A204.1 (cell line): ENCODE data around the gene LSP1.
"Not testable (repeated sequence)": the region's sequence is repeated elsewhere in the genome, so short reads cannot be mapped to it uniquely, and the experiment has no call there.

Experiments used
- FAIRE-seq: peaks from 2 replicates; lab custom pipeline; 2012; peaks lifted over from hg19 to GRCh38; lab: Jason Lieb, UNC

Gene LSP1, protein sequence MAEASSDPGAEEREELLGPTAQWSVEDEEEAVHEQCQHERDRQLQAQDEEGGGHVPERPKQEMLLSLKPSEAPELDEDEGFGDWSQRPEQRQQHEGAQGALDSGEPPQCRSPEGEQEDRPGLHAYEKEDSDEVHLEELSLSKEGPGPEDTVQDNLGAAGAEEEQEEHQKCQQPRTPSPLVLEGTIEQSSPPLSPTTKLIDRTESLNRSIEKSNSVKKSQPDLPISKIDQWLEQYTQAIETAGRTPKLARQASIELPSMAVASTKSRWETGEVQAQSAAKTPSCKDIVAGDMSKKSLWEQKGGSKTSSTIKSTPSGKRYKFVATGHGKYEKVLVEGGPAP

DNA sequence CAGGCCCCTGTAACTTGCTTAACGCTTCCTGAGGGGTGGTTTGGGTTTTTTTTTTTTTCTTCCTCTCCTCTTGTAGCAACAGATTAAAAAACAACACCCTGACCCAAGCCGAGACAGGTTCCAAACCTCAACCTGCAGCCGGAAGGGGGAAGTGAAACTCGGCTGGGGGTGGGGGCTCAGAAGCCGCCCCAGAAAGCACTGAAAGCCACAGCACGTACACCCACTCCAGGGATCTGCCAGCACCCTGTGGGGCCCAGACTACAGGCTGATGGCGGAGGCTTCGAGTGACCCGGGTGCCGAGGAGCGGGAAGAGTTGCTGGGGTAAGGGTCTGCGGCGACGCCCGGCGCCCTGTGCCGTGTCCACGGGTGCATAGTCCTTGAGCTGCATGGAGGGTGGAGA lies at the start of gene LSP1:
Gene LSP1, plus strand, starts transcription at position 208 of the 400 bp plus-strand sequence. Its CDS starts 61 bp downstream, at position 269.
- no peak for FAIRE-seq

DNA sequence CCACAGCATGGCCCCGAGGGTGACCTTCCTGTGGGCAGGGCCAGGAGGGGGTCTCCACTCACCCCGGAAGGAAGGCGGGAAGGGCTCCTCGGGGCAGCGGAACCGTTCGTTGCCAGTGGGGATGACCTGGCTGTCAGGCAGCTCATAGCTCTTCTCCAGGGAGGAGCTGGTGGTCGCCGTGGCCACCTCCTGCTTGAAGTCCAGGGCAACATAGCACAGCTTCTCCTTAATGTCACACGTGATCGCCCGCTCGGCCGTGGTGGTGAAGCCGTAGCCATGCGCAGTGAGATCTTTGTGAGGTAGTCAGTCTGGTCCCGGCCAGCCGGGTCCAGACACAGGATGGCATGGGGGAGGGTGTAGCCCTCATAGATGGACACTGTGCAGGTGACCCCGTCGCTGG lies 49.6 kb upstream of the LSP1 start:
- no peak for FAIRE-seq

DNA sequence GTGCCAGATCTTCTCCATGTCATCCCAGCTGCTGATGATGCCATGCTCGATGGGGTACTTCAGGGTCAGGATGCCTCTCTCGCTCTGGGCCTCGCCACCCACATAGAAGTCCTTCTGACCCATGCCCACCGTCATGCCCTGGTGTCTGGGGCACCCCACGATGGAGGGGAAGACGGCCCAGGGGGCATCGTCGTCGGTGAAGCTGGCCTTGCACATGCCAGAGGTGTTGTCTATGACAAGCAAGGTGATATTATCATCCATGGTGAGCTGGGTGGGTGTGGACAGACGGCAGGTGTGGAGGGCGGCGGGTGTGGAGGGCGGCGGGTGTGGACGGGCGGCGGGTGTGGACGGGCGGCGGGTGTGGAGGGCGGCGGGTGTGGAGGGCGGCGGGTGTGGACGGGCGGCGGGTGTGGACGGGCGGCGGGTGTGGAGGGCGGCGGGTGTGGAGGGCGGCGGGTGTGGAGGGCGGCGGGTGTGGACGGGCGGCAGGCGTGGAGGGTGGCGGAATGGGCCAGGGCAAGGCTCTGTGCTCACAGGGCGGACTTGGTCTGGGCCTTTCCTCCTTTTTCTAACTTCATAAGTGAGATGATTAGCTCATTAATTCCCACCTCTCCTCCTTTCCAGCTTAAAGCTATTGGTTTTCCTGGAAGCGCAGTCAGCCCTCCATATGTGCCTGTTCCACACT lies 48.9 kb upstream of the LSP1 start:
- FAIRE-seq: not testable (repeated sequence)

DNA sequence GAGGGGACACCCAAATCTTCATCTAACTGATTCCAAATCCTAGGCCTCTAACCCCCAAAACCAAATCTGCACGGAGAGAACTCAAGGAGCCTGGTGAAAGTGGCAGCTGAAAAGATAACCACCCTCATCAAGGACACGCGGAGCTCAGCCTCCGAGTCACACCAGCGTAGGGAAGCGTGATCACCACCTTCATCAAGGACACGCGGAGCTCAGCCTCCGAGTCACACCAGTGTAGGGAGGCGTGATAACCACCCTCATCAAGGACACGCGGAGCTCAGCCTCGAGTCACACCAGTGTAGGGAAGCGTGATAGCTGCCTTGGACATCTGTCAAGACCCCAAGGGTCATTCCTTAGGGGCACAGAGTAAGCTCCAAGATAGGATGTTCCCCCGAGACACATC lies 47.4 kb upstream of the LSP1 start:
- FAIRE-seq: no peak

DNA sequence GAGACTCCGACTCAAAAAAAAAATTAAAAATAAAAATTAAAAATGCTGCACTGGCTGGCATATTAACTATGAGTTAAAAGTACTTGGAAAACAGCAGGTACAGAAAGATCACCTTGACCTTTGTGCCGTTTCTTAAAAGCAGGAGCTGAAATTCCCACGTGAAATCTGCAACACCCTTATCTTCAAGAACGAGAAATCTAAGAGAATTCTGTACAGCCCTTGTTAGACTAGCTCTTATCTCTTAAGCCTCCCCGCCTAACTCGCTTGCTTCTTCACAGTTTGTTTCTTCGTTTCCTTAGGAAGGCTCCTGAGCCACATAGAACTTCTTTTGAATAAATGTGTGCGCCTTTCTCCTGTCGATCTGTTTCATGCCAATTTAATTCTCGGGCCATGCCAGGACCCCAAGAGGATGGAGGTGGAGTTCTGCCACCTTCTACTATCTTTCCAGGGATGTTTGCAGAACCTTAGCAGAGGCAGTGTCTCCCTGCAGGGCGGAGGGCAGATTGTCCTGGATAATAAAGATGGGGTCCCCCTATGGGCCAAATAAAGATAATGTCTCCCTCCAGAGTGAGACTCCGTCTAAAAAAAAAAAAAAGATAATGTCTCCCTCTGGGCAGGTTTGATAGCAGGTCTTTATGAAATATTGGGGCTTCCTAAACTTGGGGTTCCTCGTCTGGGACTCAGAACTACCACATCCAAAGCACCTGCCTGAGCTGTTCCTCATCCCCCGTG lies 45.5 kb upstream of the LSP1 start:
- FAIRE-seq: no peak

DNA sequence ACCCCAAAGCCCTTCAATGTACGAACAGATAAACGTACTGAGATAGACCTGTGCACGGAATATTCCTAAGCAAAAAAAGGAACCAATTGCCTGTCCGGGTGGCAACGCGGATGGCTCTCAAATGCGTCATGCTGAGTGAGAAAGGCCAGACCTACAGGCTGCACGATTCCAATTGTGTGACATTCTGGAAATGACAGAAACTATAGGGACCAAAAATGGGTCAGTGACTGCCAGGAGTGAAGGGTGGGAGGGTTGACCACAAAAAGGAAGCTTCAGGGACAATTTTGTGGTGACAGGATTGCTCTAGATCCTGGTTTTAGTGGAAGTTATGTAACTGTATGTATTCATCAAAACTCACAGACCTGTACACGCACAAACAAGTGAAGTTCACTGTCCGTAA lies 42.1 kb upstream of the LSP1 start:
- FAIRE-seq: no peak

DNA sequence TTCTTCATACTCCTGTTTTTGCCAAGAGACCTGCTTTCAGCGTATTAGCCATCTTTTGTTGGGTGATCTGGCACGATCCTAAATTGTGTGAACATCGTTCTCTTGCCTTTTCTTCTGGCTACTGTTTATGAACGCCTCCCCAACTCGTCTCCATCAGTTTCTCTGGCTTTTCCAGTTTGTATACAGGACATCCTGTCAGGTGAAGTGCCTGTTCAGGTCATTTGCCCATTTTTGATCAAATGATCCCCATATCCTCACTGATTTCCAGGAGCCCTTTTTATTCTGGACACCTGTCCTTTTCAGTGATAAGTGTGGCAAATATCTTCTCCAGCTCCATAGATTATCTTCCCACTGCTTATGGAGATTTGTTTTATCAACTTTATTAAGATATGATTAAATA lies 40.6 kb upstream of the LSP1 start:
- no peak for FAIRE-seq

DNA sequence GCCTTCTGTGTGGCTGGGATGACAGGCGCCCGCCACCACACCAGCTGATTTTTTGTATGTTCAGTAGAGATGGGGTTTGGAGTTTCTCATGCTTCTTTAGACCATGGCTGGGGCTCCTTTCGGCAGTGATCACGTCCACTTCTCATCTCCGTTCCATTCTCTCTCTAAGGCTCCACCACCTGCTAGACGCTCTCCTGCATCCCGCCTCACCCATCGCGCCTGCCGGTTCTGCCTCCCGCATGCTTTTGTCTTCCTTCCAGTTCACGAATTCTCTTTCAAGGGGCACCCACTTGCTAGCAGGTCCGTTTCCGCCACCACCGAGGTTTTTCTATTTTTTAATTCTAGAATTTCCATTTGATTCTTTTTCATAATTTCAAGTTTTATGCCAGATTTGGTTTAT lies 40.1 kb upstream of the LSP1 start:
- no peak for FAIRE-seq

DNA sequence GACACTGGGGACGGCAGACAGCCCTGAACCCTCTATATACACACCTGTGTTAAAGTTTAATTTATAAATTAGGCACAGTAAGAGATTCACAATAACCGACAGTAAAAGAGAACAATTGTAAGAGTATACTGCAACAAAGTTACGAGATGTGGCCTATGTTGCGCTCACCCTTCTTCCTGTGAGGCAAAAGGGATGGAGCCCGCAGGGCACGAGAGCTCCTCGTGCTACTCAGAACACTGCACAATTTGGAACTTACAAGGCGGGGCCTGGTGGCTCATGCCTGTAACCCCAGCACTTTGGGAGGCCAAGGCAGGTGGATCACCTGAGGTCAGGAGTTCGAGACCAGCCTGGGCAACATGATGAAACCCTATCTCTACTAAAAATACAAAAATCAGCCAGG lies 39.5 kb upstream of the LSP1 start:
- FAIRE-seq: not testable (repeated sequence)

DNA sequence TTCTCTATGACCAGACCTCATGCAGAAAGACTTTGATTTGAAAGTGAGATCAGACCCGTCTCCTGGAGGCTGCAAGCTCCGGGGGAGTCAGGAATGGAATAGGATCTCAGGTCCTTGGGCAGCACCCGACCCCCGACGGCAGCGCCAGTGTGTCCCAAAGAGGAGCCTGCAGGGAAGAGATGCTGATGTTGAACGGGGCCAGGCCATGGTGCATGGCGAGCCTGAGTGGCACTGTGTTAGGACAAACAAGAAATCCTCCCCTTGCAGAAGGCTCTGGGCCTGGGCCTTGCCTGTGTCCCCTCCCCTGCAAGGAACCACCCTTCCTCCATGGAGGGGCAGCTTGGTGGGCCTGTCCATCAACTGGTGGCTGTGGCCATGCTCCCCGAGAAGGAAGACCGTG lies 38.2 kb upstream of the LSP1 start:
- FAIRE-seq: no peak

DNA sequence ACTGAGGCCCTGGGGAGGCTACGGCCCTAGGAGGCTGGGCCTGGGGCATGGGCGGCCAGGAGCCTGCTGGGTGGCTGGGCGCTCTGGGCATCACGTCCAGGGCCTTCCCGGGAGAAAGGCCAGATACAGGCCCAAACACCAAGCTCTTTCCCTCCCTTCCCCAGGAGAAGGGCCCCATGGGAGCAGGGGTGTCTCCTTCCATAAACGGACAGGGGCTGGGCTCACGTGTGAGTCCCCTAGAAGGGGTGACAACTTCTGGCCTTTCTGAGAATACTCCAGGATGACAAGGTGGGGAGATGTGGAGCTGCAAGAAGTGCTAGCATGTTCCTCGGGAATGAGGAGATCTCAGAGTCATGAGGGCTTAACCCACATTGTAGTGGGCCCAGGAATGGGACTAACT lies 37.6 kb upstream of the LSP1 start:
- FAIRE-seq: no peak

DNA sequence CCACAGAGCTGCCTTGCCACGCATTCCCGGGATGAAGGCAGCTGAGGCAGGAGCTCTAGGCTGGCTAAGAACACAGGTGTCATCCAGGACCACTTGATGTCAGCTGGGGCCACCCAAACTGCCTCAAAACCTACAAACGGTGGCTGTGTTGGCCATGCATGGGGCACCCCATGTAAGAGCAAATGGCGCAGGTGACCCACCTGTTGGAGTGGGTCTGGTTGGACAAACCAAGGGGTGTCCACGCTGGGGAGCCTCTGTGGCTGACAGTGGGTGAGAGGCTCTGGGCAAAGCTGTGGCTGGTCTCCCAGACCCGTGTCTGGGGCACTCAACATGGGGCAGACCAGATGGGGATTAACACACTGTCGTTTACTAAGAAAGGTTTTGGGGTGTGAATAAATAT lies 37.1 kb upstream of the LSP1 start:
- no peak for FAIRE-seq

DNA sequence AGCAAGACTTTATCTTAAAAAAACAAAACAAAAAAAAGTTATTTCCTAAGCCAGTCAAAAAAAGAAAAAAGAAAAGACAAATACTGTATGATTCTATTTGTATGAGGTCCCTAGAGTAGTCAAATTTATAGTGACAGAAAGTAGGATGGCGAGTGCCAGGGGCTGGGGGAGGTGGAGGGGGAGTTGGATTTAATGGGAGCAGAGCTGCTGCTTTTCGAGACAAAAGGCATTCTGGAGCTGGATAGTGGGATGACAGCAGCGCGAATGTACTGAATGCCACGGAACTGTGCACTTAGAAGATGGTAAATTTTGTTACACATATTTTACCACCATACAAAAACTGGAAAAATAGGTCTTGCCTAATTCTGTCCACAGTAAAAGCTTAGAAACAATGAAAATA lies 35.9 kb upstream of the LSP1 start:
- no peak for FAIRE-seq

DNA sequence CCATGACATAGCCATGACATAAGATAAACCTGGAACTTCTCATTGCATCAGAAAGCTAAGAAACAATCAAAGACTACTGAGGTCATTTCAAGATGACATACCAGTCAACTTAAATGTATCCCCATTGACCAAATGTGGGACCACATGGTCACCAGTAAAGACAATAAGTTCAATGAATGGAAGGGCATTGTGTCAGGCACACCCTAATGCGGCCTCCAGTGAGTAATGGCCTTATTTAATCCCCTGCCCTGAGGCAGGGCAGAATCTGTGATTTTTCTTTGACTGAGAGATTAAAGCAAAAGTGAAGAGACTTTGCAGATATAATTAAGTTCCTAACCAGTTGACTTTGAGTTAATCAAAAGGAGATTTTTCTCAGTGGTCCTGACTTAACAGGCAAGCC lies 35.4 kb upstream of the LSP1 start:
- FAIRE-seq: no peak

DNA sequence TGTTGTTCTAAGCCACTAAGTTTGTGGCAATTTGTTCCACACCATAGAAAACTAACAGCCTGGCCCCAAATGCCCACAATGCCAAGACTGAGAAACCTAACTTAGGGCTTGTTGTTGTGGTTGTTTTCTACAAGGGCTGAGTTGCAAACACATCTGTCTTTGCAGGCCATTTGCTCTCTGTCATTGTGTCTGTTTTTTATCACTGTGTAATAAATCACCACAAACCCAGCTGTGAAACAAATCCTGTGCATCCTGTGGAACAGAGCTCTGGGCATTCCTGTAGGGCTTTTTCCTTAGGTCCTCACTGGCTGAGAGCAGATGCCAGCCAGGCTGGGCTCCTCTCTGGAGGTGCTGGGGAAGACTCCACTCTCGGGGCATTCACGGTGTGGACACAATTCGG lies 33.8 kb upstream of the LSP1 start:
- FAIRE-seq: no peak

DNA sequence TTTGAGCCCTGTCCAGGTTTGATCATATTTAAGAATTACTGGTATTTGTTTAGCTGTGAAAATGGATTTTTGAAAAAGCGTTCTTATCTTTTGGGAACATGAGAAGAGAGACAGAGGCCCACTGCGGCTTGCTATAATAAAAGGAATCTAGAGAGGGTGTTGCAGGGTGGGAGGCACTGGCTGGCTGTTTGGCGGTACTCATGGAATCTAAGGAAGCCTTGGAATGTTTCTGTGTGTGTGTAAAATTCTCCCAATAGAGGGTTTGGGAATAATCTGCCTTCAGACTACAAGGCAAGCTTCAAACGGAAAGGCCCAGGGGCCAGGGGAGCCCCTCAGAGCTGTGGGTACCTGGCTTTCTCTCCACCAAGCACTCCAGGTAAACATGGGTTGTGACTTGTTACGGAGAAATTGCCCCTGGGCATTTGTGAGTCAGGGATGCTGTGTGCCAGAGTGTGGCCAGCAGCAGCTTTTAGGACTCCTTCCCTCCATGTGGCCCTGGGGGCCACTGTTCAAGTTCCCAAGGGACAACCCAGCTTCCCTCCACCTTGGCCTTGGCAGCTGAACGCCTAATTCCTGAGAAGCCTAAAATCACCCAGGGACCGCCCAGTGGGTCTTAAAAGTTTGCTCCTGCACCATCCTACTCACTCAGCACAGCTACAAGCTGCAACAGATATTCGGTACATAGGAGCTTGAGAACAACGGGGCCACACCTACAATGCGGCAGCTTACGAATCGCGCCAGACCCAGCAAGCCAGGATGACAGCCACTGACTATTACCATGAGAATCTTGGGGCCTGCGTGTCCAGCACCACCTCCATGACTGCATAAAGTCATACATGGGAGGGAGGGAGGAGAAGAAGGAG lies 32.2 kb upstream of the LSP1 start:
- no peak for FAIRE-seq

DNA sequence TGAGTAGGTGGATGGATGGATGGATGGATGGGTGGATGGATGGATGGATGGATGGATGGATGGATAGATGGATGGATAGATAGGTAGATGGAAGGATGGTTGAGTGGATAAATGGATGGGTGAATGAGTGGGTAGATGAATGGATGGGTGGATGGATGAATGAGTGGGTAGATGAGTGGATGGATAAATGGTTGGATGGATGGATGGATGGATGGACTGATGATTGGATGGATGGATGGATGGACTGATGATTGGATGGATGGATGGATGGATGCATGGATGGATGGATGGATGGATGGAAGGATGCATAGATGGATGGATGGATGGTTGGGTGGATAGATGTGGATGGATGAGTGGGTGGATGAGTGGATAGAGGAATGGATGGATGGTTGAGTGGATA lies 31.3 kb upstream of the LSP1 start:
- no peak for FAIRE-seq

DNA sequence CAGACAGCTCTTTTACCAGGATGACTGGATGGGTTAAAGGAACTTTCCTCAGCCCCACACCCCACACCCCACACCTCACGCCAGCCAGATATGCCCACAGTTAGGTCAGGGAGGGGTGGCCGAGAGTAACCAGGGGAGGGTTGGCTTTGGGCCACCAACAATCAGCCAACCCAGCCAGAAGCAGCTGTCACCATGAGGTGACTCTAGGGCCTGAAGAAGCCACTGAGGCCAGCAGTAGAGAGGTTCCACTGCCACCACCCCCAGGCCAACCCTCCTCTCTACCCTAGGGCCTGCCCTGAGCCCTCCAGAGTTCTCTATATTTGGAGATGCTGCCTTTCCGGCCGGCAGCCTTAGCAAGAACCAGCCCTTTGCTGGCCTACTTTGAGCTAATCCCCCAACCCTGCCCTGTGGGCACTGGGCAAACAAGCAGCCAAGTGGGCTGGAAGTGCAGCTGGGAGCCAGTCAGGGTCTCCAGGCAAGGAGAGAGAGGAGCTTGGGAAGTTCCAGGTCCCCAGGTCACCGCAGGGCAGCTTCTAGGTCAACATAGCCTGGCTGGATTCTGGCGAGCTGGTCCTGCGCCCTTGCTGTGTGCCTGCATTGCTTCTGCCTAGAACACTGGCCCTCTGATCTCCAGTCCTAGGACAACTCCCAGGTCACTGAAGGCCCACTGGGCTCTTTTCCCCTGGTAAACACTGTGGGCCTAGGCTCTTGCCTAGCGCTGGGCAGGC lies 30.1 kb upstream of the LSP1 start:
- FAIRE-seq: no peak

DNA sequence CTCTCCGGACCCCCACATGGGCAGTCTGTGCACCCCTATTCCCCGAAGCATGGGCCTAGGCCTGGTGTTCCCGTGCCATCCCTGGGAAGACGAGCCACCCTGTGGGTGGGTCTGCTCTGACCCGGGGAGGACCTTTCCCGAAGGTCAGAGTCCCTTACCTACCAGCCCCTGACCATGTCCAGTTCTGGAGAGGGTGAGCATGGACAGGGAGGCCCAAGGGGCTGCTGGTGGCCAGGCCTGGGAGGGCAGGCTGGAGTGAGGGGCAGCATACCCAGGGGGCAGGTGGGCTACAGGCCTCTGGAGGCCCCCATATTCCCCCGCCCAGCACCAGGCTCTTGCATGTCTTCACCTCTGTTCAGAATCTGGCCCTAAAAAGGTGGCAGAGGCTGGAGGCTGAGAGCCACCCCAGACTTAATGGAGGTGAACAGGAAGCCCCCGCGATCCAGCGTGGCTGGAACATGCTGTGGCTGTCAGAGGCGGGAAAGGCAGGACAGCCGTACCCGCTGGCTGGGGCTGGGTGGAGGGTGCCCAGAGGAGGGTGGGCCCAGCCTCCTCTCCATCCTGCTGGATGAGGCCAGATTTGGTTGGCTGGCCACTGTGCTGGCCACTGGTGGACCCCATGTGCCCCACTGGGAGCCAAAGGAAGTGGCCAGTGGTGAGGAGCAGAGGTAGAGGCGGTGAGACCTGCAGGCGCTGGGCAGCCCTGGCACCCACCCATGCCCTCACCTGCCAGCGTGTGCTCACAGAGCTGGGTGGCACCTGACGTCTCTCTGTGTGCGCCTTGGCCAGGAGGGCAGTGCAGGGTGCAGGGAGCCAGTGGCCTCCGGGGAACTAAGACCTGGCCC lies 29.3 kb upstream of the LSP1 start:
- FAIRE-seq: no peak

DNA sequence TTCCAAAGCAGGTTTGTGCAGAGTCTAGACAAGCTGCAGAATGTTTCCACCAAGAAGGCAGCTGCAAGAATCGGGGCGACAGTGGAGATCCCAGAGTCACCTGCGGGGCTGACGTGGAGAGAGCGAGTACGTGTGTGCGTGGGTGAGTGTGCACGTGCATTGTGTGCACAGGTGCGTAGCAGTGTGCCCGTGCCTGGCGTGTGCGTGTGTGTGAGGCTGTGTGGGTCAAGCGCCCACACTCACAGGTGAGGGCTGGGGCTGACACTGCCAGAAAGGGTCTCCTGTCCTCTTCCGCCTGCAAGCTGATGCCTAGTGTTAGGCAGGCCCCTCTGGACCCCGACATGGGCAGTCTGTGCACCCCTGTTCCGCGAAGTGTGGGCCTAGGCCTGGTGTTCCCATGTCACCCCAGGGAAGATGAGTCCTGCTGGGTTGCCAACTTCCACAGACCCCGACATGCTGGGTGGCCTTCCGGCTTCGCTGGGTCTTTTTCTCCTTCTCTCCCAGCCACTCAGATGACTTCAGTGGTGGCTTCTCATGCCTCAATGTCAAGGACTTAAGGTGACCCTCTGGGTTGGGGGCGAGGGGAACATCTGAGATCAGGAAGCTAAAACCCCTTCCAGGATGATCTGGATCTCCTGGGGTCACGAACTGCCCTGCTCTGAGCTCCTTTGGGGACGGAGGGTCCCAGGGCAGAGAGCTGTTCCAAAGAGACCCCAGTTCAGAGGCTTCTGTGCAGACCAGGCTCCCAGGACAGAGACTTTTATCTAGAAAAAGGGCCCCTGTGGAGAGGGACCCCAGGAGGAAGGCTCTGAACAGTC lies 28.5 kb upstream of the LSP1 start:
- FAIRE-seq: no peak
